HEK293 (cell line): ENCODE measurements around the gene COX7B2.

ENCODE experiments used
- ZNF2 ChIP-seq: fragments of 450-650 bp; formaldehyde crosslinking; IDR thresholded peaks from 2 replicates; pipeline ENCODE4 v1.5.1; 2016; ENCODE audit warnings: missing biosample characterization, missing genetic modification characterization
- ZNF274 ChIP-seq, 2 experiments: fragments of 200-500 bp in 1 of 2; fragments of 450-650 bp in 1 of 2; sonication (Bioruptor generic) in 1 of 2; formaldehyde crosslinking in 1 of 2; IDR thresholded peaks; 2 replicates each; pipeline versions ENCODE4 v1.5.1 to v1.6.1; 2014 to 2016; ENCODE audit warnings: borderline replicate concordance in 1 of 2, inconsistent platforms in 1 of 2, low read length in 1 of 2, missing biosample characterization in 1 of 2, missing genetic modification characterization in 1 of 2
- ZNF610 ChIP-seq: fragments of 450-650 bp; formaldehyde crosslinking; IDR thresholded peaks from 2 replicates; pipeline ENCODE4 v1.5.1; 2016; ENCODE audit warnings: missing biosample characterization, missing genetic modification characterization, borderline replicate concordance
- ZNF664 ChIP-seq: fragments of 450-650 bp; formaldehyde crosslinking; IDR thresholded peaks from 2 replicates; pipeline ENCODE4 v1.5.1; 2016; ENCODE audit warnings: missing biosample characterization, missing genetic modification characterization
- TF ChIP-seq, protein P1 (sequence below): fragments of 450-650 bp; formaldehyde crosslinking; conservative IDR thresholded peaks from 2 replicates; pipeline ENCODE4 v1.5.1; 2016; ENCODE audit warnings: low read depth, missing biosample characterization, missing genetic modification characterization
- TF ChIP-seq, protein P2 (sequence below): fragments of 450-650 bp; formaldehyde crosslinking; IDR thresholded peaks from 2 replicates; pipeline ENCODE4 v1.5.1; 2016; ENCODE audit warnings: missing biosample characterization, missing genetic modification characterization
- TF ChIP-seq, protein P3 (sequence below): fragments of 450-650 bp; formaldehyde crosslinking; IDR thresholded peaks from 2 replicates; pipeline ENCODE4 v1.5.1; 2016; ENCODE audit warnings: missing biosample characterization, missing genetic modification characterization, borderline replicate concordance
- TF ChIP-seq, protein P4 (sequence below): fragments of 450-650 bp; formaldehyde crosslinking; IDR thresholded peaks from 2 replicates; pipeline ENCODE4 v1.5.1; 2016; ENCODE audit warnings: missing biosample characterization, missing genetic modification characterization
- TF ChIP-seq, protein P5 (sequence below): fragments of 450-650 bp; formaldehyde crosslinking; IDR thresholded peaks from 2 replicates; pipeline ENCODE4 v1.5.1; 2016; ENCODE audit warnings: missing biosample characterization, missing genetic modification characterization

DNA sequence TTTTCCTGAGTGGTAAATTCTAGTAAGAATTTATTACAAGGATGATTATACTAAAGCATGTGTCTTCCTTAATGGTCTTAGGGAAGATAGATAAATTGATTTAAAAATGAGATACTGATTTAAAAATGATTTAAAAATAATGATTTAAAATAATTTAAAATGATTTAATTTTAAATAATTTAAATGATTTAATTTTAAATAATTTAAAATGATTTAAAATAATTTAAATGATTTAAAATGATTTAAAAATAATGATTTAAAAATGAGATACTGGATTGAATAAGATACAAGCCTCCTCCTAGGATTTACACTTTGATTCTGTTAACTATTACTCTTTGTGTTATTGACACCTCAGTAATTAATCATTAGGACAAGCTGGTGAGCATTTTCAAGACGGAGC, 59.0 kb downstream of the COX7B2 start:
- TF ChIP-seq ZNF2 (tag by site-specific recombination) (no peak), ZNF610 (tag by site-specific recombination) (no peak), ZNF664 (tag by site-specific recombination) (no peak), ZNF274 (IDR thresholded peaks at IDR 0.05; ENCODE audit: low read length) (no peak), ZNF274 (tag by site-specific recombination; IDR thresholded peaks at IDR 0.05; ENCODE audit: borderline replicate concordance) (no peak)
- TF ChIP-seq, protein P1, sequence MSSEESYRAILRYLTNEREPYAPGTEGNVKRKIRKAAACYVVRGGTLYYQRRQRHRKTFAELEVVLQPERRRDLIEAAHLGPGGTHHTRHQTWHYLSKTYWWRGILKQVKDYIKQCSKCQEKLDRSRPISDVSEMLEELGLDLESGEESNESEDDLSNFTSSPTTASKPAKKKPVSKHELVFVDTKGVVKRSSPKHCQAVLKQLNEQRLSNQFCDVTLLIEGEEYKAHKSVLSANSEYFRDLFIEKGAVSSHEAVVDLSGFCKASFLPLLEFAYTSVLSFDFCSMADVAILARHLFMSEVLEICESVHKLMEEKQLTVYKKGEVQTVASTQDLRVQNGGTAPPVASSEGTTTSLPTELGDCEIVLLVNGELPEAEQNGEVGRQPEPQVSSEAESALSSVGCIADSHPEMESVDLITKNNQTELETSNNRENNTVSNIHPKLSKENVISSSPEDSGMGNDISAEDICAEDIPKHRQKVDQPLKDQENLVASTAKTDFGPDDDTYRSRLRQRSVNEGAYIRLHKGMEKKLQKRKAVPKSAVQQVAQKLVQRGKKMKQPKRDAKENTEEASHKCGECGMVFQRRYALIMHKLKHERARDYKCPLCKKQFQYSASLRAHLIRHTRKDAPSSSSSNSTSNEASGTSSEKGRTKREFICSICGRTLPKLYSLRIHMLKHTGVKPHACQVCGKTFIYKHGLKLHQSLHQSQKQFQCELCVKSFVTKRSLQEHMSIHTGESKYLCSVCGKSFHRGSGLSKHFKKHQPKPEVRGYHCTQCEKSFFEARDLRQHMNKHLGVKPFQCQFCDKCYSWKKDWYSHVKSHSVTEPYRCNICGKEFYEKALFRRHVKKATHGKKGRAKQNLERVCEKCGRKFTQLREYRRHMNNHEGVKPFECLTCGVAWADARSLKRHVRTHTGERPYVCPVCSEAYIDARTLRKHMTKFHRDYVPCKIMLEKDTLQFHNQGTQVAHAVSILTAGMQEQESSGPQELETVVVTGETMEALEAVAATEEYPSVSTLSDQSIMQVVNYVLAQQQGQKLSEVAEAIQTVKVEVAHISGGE (tag by site-specific recombination), result no peak
- TF ChIP-seq, protein P2, sequence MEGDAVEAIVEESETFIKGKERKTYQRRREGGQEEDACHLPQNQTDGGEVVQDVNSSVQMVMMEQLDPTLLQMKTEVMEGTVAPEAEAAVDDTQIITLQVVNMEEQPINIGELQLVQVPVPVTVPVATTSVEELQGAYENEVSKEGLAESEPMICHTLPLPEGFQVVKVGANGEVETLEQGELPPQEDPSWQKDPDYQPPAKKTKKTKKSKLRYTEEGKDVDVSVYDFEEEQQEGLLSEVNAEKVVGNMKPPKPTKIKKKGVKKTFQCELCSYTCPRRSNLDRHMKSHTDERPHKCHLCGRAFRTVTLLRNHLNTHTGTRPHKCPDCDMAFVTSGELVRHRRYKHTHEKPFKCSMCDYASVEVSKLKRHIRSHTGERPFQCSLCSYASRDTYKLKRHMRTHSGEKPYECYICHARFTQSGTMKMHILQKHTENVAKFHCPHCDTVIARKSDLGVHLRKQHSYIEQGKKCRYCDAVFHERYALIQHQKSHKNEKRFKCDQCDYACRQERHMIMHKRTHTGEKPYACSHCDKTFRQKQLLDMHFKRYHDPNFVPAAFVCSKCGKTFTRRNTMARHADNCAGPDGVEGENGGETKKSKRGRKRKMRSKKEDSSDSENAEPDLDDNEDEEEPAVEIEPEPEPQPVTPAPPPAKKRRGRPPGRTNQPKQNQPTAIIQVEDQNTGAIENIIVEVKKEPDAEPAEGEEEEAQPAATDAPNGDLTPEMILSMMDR (tag by site-specific recombination), result no peak
- TF ChIP-seq, protein P3, sequence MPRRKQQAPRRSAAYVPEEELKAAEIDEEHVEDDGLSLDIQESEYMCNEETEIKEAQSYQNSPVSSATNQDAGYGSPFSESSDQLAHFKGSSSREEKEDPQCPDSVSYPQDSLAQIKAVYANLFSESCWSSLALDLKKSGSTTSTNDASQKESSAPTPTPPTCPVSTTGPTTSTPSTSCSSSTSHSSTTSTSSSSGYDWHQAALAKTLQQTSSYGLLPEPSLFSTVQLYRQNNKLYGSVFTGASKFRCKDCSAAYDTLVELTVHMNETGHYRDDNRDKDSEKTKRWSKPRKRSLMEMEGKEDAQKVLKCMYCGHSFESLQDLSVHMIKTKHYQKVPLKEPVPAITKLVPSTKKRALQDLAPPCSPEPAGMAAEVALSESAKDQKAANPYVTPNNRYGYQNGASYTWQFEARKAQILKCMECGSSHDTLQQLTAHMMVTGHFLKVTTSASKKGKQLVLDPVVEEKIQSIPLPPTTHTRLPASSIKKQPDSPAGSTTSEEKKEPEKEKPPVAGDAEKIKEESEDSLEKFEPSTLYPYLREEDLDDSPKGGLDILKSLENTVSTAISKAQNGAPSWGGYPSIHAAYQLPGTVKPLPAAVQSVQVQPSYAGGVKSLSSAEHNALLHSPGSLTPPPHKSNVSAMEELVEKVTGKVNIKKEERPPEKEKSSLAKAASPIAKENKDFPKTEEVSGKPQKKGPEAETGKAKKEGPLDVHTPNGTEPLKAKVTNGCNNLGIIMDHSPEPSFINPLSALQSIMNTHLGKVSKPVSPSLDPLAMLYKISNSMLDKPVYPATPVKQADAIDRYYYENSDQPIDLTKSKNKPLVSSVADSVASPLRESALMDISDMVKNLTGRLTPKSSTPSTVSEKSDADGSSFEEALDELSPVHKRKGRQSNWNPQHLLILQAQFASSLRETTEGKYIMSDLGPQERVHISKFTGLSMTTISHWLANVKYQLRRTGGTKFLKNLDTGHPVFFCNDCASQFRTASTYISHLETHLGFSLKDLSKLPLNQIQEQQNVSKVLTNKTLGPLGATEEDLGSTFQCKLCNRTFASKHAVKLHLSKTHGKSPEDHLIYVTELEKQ (tag by site-specific recombination), result no peak
- TF ChIP-seq, protein P4, sequence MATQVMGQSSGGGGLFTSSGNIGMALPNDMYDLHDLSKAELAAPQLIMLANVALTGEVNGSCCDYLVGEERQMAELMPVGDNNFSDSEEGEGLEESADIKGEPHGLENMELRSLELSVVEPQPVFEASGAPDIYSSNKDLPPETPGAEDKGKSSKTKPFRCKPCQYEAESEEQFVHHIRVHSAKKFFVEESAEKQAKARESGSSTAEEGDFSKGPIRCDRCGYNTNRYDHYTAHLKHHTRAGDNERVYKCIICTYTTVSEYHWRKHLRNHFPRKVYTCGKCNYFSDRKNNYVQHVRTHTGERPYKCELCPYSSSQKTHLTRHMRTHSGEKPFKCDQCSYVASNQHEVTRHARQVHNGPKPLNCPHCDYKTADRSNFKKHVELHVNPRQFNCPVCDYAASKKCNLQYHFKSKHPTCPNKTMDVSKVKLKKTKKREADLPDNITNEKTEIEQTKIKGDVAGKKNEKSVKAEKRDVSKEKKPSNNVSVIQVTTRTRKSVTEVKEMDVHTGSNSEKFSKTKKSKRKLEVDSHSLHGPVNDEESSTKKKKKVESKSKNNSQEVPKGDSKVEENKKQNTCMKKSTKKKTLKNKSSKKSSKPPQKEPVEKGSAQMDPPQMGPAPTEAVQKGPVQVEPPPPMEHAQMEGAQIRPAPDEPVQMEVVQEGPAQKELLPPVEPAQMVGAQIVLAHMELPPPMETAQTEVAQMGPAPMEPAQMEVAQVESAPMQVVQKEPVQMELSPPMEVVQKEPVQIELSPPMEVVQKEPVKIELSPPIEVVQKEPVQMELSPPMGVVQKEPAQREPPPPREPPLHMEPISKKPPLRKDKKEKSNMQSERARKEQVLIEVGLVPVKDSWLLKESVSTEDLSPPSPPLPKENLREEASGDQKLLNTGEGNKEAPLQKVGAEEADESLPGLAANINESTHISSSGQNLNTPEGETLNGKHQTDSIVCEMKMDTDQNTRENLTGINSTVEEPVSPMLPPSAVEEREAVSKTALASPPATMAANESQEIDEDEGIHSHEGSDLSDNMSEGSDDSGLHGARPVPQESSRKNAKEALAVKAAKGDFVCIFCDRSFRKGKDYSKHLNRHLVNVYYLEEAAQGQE, result no peak
- TF ChIP-seq, protein P5, sequence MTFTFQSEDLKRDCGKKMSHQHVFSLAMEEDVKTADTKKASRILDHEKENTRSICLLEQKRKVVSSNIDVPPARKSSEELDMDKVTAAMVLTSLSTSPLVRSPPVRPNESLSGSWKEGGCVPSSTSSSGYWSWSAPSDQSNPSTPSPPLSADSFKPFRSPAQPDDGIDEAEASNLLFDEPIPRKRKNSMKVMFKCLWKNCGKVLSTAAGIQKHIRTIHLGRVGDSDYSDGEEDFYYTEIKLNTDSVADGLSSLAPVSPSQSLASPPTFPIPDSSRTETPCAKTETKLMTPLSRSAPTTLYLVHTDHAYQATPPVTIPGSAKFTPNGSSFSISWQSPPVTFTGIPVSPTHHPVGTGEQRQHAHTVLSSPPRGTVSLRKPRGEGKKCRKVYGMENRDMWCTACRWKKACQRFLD, result no peak
